Adrenal gland (tissue), 5 donors: Measurements from ENCODE around the gene PNPLA5.

Source experiments
- POLR2A ChIP-seq, 2 donors: fragments of 450-650 bp; IDR thresholded peaks; one replicate each; pipeline ENCODE4 v1.6.1; 2017; ENCODE audit warnings: antibody characterized with exemption in 2 of 2, mild to moderate bottlenecking in 2 of 2, moderate library complexity in 1 of 2
- TF ChIP-seq, protein P1 (sequence below), 6 experiments: fragments of 450-650 bp in 4 of 6; fragments of 200-600 bp in 2 of 6; sonication (generic) in 1 of 6; IDR thresholded peaks; 1 replicate in 5 of 6; 2 replicates in 1 of 6; pipeline versions ENCODE4 v1.5.1 to v1.8.0; 2016 to 2021; ENCODE audit warnings: antibody characterized with exemption in 6 of 6, mild to moderate bottlenecking in 2 of 6, moderate library complexity in 1 of 6
- donor health status: DM: no; HTN: no; CAD: no.

DNA sequence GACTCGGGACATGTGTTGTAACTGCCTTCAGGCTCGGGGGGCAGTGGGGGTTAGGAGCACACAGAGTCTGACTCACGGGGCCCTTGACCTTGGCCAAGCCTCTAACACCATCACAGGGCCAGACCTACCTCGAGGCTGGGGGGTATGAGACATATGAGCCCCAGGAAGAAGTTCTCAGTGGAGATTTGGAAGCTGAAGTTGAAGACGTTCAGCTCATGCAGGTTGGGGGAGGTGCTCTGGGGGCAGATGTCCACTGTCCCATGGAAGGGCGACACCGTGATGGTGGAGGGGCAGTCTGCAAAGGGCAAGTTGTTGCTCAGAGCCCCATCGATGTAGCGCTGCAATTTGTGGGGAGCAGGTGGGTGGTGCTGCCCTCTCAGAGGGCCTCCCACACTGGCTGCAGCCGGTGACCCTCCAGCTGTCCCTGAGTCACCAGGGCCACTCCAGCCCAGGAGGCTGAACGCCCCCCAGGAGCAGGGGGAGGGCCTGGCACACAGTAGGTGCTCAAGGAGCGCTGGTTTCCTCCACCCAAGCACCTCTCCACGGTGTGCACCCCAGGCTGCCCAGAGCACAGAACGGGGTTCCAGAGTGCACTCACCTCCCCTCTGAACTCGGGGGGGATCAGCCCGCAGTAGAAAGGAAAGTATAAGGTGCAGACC, 2.5 kb downstream of the PNPLA5 start:
- TF ChIP-seq POLR2A (IDR thresholded peaks at IDR 0.05): no peak
- TF ChIP-seq, protein P1, sequence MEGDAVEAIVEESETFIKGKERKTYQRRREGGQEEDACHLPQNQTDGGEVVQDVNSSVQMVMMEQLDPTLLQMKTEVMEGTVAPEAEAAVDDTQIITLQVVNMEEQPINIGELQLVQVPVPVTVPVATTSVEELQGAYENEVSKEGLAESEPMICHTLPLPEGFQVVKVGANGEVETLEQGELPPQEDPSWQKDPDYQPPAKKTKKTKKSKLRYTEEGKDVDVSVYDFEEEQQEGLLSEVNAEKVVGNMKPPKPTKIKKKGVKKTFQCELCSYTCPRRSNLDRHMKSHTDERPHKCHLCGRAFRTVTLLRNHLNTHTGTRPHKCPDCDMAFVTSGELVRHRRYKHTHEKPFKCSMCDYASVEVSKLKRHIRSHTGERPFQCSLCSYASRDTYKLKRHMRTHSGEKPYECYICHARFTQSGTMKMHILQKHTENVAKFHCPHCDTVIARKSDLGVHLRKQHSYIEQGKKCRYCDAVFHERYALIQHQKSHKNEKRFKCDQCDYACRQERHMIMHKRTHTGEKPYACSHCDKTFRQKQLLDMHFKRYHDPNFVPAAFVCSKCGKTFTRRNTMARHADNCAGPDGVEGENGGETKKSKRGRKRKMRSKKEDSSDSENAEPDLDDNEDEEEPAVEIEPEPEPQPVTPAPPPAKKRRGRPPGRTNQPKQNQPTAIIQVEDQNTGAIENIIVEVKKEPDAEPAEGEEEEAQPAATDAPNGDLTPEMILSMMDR (IDR thresholded peaks at IDR 0.05): no peak
